ENCODE data around the gene PLCH1.

PLCH1 gene

GRCh38 chr3:155745795-155746550 lies 1.1 kb upstream of the PLCH1 start:
- DNase-seq: no peak

DNA sequence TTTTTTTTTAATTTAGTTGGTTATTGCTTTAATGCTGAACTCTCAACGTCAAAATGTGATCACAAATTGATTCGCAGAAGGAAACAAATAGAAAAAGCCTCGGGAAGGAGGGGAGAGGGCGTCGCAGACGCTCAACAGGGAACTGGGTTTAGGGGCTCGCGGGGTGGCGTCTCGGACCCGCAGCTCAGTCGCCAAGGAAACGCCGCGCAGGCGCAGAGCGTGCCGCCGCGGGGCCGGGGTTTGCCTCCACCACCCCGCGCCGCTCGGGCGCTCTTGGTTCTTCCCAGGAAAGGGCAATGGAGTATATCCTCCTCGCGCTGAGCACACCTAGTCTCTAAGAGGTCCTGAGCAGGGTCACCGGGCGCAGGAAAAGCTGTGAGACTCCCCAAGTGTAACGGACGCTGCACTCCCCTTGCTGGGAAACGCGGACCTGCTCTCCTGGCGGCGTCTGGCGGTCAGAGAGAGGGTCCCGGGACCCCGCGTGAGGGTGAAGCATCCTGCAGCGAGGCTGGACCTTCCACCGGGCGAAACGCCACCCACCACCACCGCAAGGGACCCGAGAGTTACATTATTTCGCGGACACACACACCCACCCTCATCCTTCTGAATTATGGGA lies 753 bp downstream of the PLCH1 start:
- DNase-seq: peak; percentile 19 to 20

GRCh38 chr3:155743606-155744005 lies 1.3 kb downstream of the PLCH1 start:
- no peak for DNase-seq

- no peak for DNase-seq
Measured at GRCh38 chr3:155742349-155742965, 2.4 kb downstream of the PLCH1 start.

DNA sequence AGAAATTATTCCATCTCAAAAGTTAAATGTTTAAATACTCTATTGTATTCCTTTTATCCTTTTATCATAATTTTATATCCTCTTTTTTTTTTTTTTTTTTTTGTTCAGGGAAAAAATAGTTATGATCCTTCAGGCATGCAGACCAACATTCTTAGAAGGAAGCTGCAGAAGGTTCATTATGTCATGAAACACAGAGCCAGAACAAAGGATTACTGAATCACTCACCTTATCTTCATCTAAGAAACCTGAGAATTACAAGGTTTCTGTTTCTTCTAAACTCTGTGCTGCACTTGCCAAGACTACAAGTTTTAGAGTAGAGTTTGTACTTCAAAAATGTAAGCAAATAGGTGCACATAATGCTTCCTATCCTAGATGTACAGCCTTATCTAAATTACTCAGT lies 3.3 kb downstream of the PLCH1 start:
- no peak for DNase-seq

DNA sequence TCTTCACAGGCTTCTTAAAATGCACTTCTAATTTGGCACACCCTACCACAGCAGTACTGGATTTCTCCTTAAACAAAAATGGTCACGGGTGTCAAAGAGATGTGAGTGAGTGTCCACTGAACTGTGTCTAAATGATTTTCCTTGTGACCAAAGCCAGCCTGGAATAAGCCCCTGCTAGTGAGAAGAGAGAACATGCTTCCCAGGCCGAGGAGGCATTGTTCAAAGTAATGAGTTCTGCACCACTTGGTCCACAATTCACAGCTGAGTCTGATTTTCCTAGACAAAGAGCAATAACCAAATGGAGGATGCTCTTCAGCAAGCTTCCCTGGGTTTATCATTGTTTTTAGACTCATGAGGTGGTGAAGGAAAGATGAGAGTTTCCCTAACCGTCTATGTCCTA lies 3.8 kb downstream of the PLCH1 start:
- DNase-seq: no peak

- no peak for DNase-seq
Measured at GRCh38 chr3:155739154-155739553, 5.7 kb downstream of the PLCH1 start.

- no peak for DNase-seq
Measured at GRCh38 chr3:155738580-155739076, 6.2 kb downstream of the PLCH1 start.

DNA sequence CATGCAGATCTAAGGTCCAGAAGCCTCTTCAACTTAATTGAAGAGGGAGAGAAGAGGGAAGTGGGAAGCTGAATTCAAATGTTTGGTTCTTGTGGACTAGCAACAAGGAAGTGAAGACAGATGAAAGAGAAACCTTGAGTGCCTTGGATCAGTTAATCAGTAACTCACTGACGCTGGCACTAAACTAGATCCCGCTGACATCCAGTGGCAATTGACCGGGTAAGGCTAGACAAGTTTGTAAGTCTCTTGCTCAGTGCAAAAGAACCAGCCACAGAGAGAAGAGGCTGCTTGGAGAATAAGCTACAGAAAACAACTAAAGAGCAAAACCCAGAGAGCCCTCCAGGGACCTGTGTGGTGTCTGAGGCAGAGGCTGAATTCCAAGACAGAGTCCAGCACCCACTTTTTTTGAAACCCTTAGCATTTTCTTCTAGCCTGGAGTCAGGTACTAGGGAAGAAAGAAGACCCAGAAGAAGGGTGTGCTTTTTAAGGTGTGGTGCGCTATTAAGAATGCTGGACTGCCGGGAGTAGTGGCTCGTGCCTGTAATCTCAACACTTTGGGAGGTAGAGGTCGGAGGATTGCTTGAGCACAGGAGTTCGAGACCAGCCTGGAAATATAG lies 6.9 kb downstream of the PLCH1 start:
- peak; percentile 74 to 87 for DNase-seq

GRCh38 chr3:155736381-155736780 lies 8.5 kb downstream of the PLCH1 start:
- DNase-seq: no peak

DNA sequence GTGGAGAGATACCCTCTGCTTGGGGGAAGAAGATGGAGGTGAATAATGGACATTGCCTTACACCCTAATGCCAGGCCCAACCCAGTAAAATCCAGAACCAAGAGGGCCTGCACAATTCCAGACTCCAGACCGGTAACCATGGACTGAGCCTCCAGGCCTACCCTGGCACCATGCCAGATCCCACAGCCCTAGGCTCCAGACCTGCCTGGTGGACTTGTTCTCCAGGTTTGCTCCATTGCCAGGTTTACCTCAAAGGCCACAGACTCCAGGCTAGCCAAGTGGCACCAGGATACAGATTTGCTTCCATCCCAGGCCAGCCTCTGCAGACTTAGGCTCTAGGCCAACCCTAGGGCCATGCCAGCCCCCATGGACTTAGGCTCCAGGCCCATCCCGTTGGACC lies 14.0 kb downstream of the PLCH1 start:
- no peak for DNase-seq

GRCh38 chr3:155727836-155728235 lies 17.0 kb downstream of the PLCH1 start:
- DNase-seq: no peak

- DNase-seq: no peak
Measured at GRCh38 chr3:155714295-155714718, 30.6 kb downstream of the PLCH1 start.

- DNase-seq: no peak
Measured at GRCh38 chr3:155712008-155712407, 32.9 kb downstream of the PLCH1 start.

DNA sequence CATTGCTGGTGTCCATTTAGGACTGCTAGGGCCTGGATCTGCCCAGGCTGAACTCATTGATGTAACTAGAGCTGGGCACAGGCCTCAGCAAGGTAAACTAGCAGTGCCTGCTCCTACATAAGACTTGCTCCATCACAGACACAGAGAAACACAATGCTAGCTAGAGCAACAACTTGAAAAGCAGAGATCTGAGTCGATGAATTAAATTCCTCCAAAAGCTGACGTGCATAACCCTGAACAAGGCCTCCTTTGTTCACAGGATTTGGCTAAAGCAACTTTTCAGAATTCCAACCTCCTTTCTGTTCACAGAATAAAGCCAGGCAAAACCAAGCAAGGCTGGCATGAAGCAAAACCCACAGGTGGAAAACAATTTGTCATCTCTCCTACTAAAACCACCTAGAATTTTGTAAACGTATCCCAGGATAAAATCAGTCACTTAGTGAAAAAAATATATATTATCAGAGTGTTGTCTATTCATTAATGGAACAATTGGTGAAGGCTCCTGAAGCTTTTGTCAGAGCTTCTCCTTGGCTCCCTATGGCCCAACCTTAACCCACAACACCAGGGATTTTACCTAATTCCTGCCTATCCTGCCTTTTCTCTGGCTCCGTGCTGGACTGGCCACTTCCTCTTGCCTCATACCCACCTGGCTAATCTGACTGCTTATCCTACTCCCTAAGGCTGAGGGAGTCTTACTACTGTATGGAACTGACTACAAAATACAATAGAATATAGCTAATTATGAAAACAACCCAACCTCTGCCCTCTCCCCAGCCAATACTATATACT lies 39.9 kb downstream of the PLCH1 start:
- no peak for DNase-seq

GRCh38 chr3:155704061-155704460 lies 40.8 kb downstream of the PLCH1 start:
- DNase-seq: no peak

- DNase-seq: no peak
Measured at GRCh38 chr3:155702745-155703591, 41.9 kb downstream of the PLCH1 start.

DNA sequence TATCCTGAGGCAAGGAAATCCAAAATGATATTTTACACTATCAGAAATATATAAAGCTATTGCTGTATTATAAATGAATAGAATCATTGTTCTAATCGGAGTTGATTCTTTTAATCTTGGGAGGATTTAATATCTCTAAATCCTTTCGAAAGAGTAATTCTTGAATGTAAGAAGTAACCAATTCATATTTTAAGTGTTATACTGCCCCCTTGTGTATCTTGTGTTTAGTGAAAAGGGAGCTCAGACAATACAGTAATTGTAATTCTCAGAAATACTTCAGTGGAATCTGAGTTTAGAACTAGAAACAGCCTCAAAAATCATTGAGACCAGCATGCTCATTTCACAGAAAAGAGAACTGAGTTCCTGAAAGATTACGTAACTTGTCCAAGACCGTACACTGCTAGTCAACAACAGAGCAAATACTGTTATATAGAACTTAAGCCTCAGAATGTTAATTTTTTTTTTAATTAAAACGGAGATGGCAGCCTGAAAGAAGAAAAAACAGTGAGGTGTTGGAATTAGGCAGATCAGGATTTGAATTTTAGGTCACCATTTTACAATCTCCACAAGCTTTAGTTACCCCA lies 42.9 kb downstream of the PLCH1 start:
- DNase-seq: peak; percentile 90 to 92

DNA sequence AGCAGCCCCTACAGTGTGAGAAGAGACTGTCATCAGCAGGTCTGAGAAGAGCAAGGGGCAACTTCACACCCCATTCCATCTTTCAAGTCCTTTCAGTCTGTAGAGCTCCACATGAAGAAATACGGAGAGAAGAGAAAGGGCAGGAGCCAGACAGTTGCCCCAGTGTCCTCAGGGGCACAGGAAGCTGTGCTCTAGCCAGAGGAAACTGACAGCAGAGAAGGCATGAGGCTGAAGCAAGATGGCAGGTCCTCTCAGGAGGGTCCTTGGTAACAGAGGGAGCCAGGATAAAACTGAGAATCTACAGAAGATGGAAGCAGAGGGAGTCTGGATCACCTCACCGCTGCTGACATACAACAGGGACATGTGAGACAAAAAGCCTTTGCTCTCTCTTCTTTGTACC lies 47.3 kb downstream of the PLCH1 start:
- DNase-seq: no peak

DNA sequence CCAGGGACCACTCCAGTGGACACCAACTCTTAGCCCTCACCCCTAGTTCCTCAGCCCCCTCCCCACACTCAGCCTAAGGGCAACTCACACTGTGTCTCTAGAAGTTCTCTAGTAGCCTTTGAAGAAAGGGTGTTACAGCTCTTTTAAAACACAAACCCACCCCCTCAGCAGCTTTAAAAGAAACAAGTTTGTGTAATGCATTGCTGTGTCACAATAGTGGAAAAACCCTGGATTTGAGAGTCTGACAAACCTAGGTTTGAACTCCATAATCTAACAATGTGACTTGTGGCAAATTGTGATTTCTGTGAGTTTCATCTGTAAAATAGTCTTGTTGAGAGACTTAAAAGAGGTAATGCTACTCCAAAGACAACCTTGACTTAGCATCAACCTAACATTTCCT lies 54.0 kb downstream of the PLCH1 start:
- no peak for DNase-seq

DNA sequence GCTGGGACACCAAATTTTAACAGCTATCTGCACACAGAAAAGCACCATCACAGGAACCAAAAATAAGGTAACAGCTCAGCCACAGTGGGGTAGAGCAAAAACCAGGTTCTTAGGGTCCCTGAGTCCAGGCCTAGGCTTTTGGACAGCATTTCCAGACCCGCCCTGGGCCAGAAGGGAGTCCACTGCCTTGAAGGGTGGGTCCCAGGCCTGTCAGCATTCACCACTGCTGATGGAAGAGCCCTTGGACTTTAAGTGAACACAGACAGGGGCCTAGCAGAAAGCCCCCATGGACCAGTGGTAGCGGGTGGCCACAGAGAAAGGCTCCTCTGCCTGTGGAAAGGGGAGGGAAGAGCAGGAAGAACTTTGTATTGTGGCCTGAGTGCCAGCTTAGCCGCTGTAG lies 56.4 kb downstream of the PLCH1 start:
- DNase-seq: no peak

- DNase-seq: no peak
Measured at GRCh38 chr3:155683344-155683720, 61.5 kb downstream of the PLCH1 start.

All from AML-193 (cell line).